Lung microvascular endothelial cell (primary cell): Measurements from ENCODE around the gene NUTM2B. TPM values are rescaled to one million over a fixed set of nuclear protein-coding genes. Genes with fewer than 3 reads are reported as not detected.
"Not testable (repeated sequence)": the region's sequence is repeated elsewhere in the genome, so short reads cannot be mapped to it uniquely, and the experiment has no call there.

ENCODE experiments used
- DNase-seq, 2 donors: peaks; one replicate each; pipeline versions ENCODE4 v3.0.0 to v3.0.0-alpha.2; 2010; ENCODE audit warnings: low read depth in 2 of 2
- total RNA-seq: library from RNA; depleted of rRNA; stranded (reverse); fragments of >200 nt; gene quantifications from 2 replicates; pipeline ENCODE4 v1.2.1, GENCODE V29; 2014

Gene NUTM2B
- total RNA-seq, 1 donor from 2014 or later = 0.20 TPM

- not testable (repeated sequence) for DNase-seq
Observed at GRCh38 chr10:79748510-79748909, 45.5 kb downstream of the NUTM2B start.

DNA sequence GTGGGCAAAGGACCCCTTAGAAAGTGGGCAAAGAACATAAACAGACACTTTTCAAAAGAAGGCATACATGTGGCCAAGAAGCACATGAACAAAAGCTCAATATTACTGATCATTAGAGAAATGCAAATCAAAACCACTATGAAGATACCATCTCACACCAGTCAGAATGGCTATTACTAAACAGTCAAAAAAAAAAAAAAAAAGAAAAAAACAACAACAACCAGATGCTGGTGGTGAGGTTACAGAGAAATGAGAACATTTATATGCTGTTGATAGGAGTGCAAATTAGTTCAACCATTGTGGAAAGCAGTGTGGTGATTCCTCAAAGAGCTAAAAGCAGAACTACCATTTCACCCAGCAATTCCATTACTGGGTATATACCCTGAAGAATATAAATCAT is 50.6 kb downstream of the NUTM2B start:
- not testable (repeated sequence) for DNase-seq

DNA sequence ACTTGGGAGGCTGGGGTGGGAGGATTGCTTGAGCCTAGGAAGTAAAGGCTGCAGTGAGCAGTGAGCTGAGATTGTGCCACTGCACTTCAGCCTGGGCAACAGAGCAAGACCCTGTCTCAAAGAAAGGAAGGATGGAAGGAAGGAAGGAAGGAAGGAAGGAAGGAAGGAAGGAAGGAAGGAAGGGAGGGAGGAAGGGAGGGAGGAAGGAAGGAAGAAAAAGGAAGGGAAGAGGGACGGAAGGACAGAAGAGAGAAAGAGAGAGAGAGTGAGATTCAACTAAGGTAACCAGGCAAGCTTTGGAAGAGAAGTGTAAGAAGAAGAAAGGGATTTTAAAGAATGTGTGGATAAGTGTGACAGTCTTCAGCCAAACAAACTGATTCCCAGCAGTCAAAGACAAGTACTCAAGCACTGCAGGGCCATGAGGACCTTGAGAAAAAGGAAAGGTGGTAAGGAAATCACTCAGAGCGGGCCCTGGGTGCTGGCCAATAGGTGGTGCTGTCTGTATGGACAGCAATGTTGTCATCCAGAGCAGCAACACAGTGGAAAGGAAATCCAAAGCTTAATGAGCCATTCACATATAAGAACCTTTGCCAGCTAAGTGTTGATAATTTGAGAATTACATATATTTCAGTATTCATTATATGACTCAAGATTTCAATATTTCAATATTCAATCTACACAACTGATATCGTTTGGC is 55.4 kb downstream of the NUTM2B start:
- peak; percentile 0 to 40 for DNase-seq

Other genes with a start within 250 kb of the NUTM2B start
- gene EIF5AL1, start 190.7 kb upstream of the NUTM2B start, total RNA-seq = 0.20 and 0.22 TPM in 2 replicates
- gene SFTPA2, start 142.8 kb upstream of the NUTM2B start, total RNA-seq = not detected in 2 replicates
- gene SFTPA1, start 92.3 kb upstream of the NUTM2B start, total RNA-seq = not detected in 2 replicates
- not detected in 2 replicates for gene NUTM2E, start 123.5 kb downstream of the NUTM2B start, total RNA-seq
- not detected in 2 replicates for gene SFTPD, start 245.9 kb downstream of the NUTM2B start, total RNA-seq